Measurements from ENCODE around the gene LCMT1. TPM values are rescaled to one million over a fixed set of nuclear protein-coding genes. Genes with fewer than 3 reads are reported as not detected.

The LCMT1 gene
- total and polyA plus RNA-seq, 2 of the 4 experiments (the other 2 are of a cell fraction): 33.1 to 60.4 TPM

- no CpG with 5 or more reads among the region's 8 CpGs for WGBS, 2 experiments (ENCODE audit: extremely low coverage in 2 of 2, insufficient read length in 1 of 2)
- Histone ChIP-seq H2BK20ac (ENCODE audit: low read depth, low read length) (no peak overlapping the region), H3K27me3 (ENCODE audit: control insufficient read depth, insufficient read depth, low read length) (no peaks in the 10 kb centered on the region), H3K23ac (ENCODE audit: low read depth, low read length) (no peak overlapping the region), H3K9me3 (ENCODE audit: control insufficient read depth, insufficient read depth, low read length) (no peaks in the 10 kb centered on the region), H3K79me1 (ENCODE audit: low read depth in 1 of 2, low read length in 2 of 2) (peaks cover 0 to 4% of the 10 kb centered on the region in 2 experiments; a peak in 1 of 4 replicates), H2AFZ (replicated peaks; ENCODE audit: low read length, poor library complexity) (no peak overlapping the region), H4K5ac (ENCODE audit: low read depth, low read length) (no peak overlapping the region), H3K4me3 (ENCODE audit: insufficient read depth, low read depth, low read length) (no peak overlapping the region), H3K14ac (replicated peaks; ENCODE audit: low read depth, low read length) (no peak overlapping the region), H3K27ac (ENCODE audit: insufficient read depth, low read length) (no peak overlapping the region), H3K36me3 (ENCODE audit: control insufficient read depth, insufficient read depth, low read length) (peaks cover 17% of the 10 kb centered on the region), H2AK9ac (replicated peaks; ENCODE audit: low read depth, low read length, poor library complexity) (no peak overlapping the region), H4K8ac (ENCODE audit: low read depth in 2 of 2, low read length in 2 of 2) (no peak overlapping the region), H4K91ac (ENCODE audit: insufficient read depth, low read depth, low read length) (no peak overlapping the region), H4K20me1 (ENCODE audit: insufficient read depth, low read length) (no peaks in the 10 kb centered on the region), H2AK5ac (ENCODE audit: low read depth, low read length) (no peak overlapping the region), H3K4ac (ENCODE audit: low read depth, low read length) (no peak overlapping the region), H2BK120ac (ENCODE audit: low read depth, low read length) (no peak overlapping the region), H3K9ac (ENCODE audit: low read depth, low read length) (no peak overlapping the region), H3K4me1 (ENCODE audit: control insufficient read depth, insufficient read depth, low read length) (no peaks in the 10 kb centered on the region), H3K56ac (ENCODE audit: extremely low read depth, insufficient read depth, low read length) (no peak overlapping the region), H2BK5ac (ENCODE audit: low read depth, low read length, poor library complexity, severe bottlenecking) (no peak overlapping the region), H3K18ac (ENCODE audit: low read depth, low read length) (no peak overlapping the region), H3K4me2 (ENCODE audit: low read depth, low read length) (no peak overlapping the region), H2BK15ac (ENCODE audit: low read depth, low read length) (no peak overlapping the region), H3K9me1 (ENCODE audit: insufficient read depth, low read length) (no peaks in the 10 kb centered on the region)
- POLR2A ChIA-PET (ENCODE audit: unreplicated experiment): no interaction called here
- intact Hi-C loops (cut with micrococcal nuclease): no loop called here
- no peak for TF ChIP-seq CEBPB (IDR thresholded peaks at IDR 0.05; ENCODE audit: low read depth, low read length)
- TF ChIP-seq USF2 (IDR thresholded peaks at IDR 0.05; ENCODE audit: low read depth, low read length): no peak
- TF ChIP-seq FOS (IDR thresholded peaks at IDR 0.05; ENCODE audit: low read depth, low read length): no peak
- no peak for TF ChIP-seq MAZ (IDR thresholded peaks at IDR 0.05; ENCODE audit: borderline replicate concordance, low read depth, low read length)
- TF ChIP-seq ELK1 (IDR thresholded peaks at IDR 0.05; ENCODE audit: borderline replicate concordance, low read depth, low read length): no peak
- no peak for TF ChIP-seq MAFK (IDR thresholded peaks at IDR 0.05; ENCODE audit: low read depth, low read length)
- no TSS peak for BruUV-seq (replicated peaks)
- in situ Hi-C loops (cut with MboI; ENCODE audit: low sequenced_read_pairs): no loop called here
- CTCF ChIA-PET: interaction anchor here (0.6 kb wide), 1 partner anchor 59 kb away, joined by 3 read pairs; the partner anchor contains the start of gene AQP8
- dilution Hi-C loops (cut with HindIII; ENCODE audit: low sequenced_read_pairs, unreplicated experiment): no loop called here
- DNase-seq: no peak
- no peak for ATAC-seq (ENCODE audit: low read depth)
These were observed 45.8 kb downstream of the LCMT1 start for GRCh38 chr16:25157271-25157875.

Data from IMR-90 (cell line).